HUES48 (cell line): ENCODE data around the gene MSLN.

Experiments used
- H3K27ac ChIP-seq: one replicate; pipeline ENCODE4 v1.7.0; 2013; ENCODE audit warnings: low read depth, low read length, inconsistent platforms
- H3K27me3 ChIP-seq: 2 replicates; pipeline ENCODE4 v1.6.1; 2013; ENCODE audit warnings: mild to moderate bottlenecking, low read length; ENCODE audit not compliant: control insufficient read depth, insufficient read depth
- H3K36me3 ChIP-seq: 2 replicates; pipeline ENCODE4 v1.6.1; 2013; ENCODE audit warnings: low read length; ENCODE audit not compliant: control insufficient read depth, insufficient read depth
- H3K4me1 ChIP-seq: 2 replicates; pipeline ENCODE4 v1.6.1; 2013; ENCODE audit warnings: mild to moderate bottlenecking, low read length; ENCODE audit not compliant: control insufficient read depth, insufficient read depth
- H3K4me3 ChIP-seq: 2 replicates; pipeline ENCODE4 v1.5.1; 2013; ENCODE audit warnings: mild to moderate bottlenecking, low read depth, low read length
- H3K9ac ChIP-seq: 2 replicates; pipeline ENCODE4 v1.6.1; 2013; ENCODE audit warnings: mild to moderate bottlenecking, low read depth, low read length, moderate library complexity
- H3K9me3 ChIP-seq: 2 replicates; pipeline ENCODE4 v1.6.1; 2013; ENCODE audit warnings: low read length; ENCODE audit not compliant: control insufficient read depth, insufficient read depth

MSLN gene

DNA sequence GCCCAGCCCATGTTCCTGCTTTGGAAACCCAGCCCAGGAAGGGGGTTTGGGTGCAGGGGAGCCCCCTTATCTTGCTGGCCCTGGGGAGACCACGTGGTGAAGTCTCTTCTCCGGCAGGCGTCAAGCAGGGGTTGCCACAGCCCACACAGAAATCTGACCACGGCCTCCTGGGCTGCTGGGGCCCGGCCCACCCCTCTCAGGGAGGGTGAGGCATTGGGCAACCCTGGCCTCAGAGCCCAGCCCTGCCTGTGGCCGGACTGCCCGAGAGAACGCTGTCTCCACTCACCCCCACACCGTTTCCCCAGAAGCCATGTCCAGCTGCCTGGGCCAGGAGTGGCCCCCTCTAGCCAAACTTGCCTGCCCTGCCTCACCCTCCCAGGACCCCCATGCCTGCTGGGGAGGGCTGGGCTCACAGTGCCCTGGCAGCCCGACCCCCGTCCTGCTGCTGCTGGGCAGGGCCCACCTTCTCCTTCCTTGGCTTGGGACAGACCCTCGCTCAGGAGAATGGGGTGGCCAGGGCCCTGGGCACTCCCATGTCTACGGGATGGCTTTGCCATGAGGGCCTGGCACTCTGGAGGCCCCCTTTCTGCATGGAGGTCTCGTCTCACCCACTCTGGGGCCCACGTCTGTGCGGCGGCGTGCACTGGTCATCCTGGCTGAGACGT is 20.9 kb downstream of the MSLN start:
- Histone ChIP-seq H3K4me1 (no peaks in the 10 kb centered on the region), H3K4me3 (no peak overlapping the region), H3K27ac (no peak overlapping the region), H3K36me3 (peaks cover 6% of the 10 kb centered on the region), H3K9me3 (no peaks in the 10 kb centered on the region), H3K9ac (no peak overlapping the region), H3K27me3 (no peaks in the 10 kb centered on the region)

DNA sequence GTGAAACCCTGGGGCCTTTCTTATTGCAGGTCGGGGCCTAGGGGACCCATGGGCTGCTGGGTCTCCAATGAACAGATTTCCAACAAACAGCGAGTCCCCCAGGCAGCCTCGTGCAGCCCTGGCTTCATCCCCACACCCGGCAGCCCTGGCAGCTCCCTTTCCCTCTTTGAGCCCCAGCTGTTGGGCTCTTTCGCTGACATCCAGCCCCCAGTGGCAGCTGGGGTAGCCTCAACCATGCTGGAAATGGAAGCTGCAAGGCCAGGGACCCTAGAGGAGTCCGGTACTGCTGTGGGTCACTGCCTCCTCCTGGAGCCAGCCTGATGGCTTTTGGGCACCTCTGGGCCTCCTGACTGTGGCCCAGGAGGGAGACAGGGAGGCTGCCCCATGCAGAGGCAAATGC is 21.7 kb downstream of the MSLN start:
- no peak overlapping the region for H3K4me3 ChIP-seq
- H3K27ac ChIP-seq: no peak overlapping the region
- no peak overlapping the region for H3K9ac ChIP-seq
- H3K36me3 ChIP-seq: peaks cover 13% of the 10 kb centered on the region
- no peaks in the 10 kb centered on the region for H3K4me1 ChIP-seq
- H3K9me3 ChIP-seq: no peaks in the 10 kb centered on the region
- H3K27me3 ChIP-seq: no peaks in the 10 kb centered on the region

DNA sequence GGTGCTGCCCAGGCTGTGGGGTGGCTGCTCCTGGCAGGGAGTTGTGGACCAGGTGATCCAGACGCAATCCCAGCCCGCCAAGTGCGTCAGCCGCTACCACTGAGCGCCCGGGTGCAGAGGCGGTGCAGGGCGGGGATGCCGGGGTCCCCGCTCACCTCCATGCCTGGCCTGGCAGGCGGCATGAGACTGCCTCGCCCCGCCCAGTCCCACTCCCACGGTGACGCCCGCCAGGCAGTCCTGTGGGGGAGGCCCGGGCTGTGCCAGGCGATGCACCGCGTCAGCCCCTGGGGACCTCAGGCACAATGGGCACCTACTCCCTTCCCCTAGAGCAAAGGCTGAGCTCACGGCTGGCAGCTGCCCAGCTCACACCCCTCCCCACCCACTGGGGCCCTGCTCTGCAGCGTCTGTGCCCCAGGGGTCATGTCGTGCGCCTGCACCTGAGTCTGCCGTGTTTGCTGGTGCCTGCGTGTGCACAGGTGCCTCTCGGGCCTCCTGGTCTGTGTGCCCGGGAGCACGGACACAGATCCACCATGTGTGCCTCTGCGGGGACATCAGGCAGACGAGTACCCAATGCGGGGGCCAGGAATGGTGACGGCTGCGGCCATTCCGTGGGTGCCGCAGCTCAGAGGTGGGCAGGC is 22.4 kb downstream of the MSLN start:
- Histone ChIP-seq H3K4me1 (no peaks in the 10 kb centered on the region), H3K9ac (no peak overlapping the region), H3K27me3 (no peaks in the 10 kb centered on the region), H3K27ac (no peak overlapping the region), H3K36me3 (peaks cover 14% of the 10 kb centered on the region), H3K4me3 (no peak overlapping the region), H3K9me3 (no peaks in the 10 kb centered on the region)

DNA sequence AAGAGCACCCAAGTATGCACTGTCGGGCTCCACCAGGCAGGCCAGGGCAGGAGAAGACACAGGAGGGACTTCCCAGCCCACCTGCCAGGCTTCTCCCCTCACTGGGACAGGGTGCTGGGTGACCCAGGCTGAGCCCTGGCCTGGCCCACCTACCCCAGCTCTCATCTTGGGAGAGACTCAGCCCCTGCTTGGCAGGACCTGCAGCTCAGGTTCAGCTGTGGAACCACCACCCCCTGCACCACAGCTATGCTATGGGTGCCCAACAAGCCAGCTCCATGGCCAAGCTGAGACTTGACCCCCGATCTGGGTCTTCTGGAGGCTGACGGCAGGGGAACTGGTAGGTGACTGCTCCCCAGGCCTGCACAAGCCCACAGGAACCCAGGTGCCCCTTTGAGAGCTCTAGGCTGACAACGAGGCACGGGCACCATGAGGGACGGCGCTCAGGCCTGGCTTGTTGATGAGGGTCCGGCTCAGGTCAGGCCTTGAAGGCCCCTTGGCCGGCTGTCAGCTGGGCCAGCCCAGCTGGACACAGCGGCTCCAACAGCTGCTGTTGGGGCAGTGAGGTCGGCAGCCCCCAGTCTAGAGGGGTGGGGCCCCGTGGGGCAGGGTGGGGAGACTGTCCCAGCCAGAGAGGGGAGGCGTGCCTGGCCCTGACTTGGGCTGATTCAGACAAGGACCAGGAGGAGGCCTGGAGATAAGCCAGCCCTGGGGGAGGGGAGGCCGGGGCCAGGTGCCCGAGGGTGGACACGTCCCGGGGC is 23.0 kb downstream of the MSLN start:
- Histone ChIP-seq H3K4me1 (no peaks in the 10 kb centered on the region), H3K27ac (no peak overlapping the region), H3K9me3 (no peaks in the 10 kb centered on the region), H3K4me3 (no peak overlapping the region), H3K36me3 (peaks cover 14% of the 10 kb centered on the region), H3K27me3 (no peaks in the 10 kb centered on the region), H3K9ac (no peak overlapping the region)

DNA sequence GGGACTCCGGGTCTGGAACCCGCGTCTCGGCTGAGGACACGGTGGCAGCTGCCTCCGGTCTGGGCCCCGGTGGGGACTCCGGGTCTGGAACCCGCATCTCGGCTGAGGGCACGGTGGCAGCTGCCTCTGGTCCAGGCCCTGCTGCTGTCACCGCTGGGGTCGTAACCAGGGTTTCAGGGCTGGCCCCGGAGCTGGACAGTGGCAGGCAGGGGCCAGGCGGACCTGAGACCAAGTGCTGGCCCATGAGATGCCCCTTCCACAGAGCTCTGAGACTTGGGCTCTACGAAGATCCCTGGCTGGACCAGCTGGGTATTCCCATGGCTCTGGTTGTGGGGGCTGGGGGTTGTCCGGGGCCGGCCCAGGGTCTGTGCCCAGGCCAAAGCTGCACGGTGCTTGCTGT is 23.9 kb downstream of the MSLN start:
- no peaks in the 10 kb centered on the region for H3K9me3 ChIP-seq
- no peaks in the 10 kb centered on the region for H3K27me3 ChIP-seq
- H3K4me3 ChIP-seq: no peak overlapping the region
- H3K36me3 ChIP-seq: peaks cover 15% of the 10 kb centered on the region
- H3K27ac ChIP-seq: no peak overlapping the region
- H3K9ac ChIP-seq: no peak overlapping the region
- H3K4me1 ChIP-seq: no peaks in the 10 kb centered on the region

DNA sequence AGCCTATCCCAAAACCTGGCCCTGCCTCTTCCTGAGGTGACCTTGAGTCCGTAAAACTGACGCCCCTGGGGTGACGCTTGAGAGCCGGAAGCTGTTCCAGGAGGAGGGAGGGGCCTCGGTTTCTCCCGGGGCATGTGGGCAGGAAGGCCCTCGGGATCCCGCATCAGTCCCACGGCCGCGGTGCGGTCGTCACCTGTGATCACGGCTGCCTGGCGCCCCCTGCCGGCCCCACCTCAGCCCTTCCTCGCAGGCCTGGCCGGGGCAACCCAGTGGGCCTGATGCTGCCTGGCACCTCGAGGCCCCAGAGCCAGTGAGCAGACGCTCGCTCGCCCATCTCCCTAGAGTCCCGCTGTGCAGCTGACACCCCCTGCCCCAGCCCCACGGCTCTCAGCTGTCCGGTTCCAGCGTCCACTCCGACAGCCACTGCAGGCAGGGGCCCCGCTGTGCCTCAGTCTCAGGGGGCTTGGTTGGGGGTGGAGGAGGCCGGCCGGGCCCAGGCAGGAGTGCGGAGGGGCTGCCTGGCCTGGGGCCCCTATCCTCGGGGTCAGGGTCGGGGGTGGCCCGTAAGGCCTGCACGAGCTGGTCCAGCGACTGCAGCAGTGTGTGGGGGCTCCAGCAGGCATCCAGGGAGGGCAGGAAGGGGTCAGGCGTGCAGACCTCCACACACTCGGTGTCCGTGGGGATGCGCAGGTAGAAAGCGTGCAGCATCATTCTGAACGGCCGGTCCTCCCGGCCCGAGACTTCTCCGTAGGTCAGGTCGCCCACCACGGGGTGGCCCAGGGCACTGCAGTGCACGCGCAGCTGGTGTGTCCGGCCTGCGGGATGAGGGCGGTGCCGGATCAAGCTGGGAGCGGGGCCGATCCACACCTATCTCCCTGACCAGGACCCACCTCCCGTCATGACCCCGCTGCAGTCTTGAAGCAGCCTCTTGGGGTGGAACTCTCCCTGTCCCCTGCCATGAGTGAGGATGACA is 25.3 kb downstream of the MSLN start:
- H3K36me3 ChIP-seq: peaks cover 29% of the 10 kb centered on the region
- no peak overlapping the region for H3K9ac ChIP-seq
- H3K4me1 ChIP-seq: no peaks in the 10 kb centered on the region
- no peak overlapping the region for H3K4me3 ChIP-seq
- H3K9me3 ChIP-seq: no peaks in the 10 kb centered on the region
- no peak overlapping the region for H3K27ac ChIP-seq
- H3K27me3 ChIP-seq: no peaks in the 10 kb centered on the region

DNA sequence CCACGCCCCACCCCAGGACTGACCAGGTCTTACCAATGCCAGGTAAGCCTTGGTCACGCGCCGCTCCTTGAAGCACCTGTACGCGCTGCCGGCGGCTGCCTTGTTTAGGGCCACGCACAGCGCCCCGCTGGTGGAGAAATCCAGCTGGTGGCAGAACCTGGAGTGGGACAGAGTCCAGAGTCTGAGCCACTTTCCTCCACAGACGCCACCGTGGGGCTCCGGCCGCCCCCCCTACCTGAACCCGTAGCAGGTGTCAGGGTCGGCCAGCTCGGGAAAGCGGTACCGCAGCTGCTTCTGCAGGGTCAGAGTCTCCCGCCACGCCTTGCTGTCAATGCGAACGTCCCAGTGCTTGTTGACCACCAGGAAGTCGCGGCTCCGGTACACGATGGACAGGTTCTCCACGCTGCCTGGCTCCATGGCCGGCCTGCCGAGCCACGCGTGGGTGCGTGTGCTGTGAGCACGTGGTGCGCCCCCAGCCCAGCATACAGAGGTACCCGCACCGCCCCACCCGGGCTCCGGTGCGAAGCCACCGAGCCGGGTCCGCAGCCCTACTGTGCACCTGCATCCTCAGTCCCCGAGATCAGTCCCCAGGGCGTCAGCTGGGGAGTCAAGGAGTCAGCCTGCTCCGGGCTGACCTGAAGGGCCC is 26.9 kb downstream of the MSLN start:
- Histone ChIP-seq H3K9ac (peak overlapping the region; percentile 61; the same call in 1 of the 2 replicates), H3K9me3 (no peaks in the 10 kb centered on the region), H3K4me1 (no peaks in the 10 kb centered on the region), H3K27ac (peak overlapping the region; percentile 55), H3K27me3 (no peaks in the 10 kb centered on the region), H3K36me3 (peaks cover 45% of the 10 kb centered on the region), H3K4me3 (peak overlapping the region; percentile 95)

DNA sequence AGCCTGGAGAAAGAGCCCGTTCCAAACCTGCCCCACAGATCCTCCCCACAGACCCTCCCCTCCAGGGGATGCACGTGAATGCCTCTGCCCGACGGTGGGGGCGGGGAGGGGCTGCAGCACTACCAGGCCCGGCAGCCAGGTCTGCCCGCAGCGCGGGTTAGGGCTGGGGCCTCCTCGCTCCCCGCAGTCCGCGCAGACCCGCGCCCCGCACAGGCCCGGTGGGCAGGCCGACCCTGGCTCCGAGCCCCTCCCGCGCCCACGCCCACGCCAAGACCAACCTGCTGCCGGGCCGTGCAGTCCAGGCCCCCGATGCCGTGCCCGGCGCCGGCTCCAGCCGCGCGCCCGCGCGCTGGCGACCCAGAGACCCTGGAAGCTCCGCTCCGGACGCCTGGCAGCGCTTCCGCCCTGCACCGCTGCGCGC is 27.5 kb downstream of the MSLN start, which contains the start of gene RPUSD1:
TSS of gene RPUSD1 (minus strand) at position 404 of the 421 bp plus-strand sequence. CDS start 644 bp downstream, outside the sequence.
- Histone ChIP-seq H3K4me1 (no peaks in the 10 kb centered on the region), H3K36me3 (peaks cover 48% of the 10 kb centered on the region), H3K9me3 (no peaks in the 10 kb centered on the region), H3K27me3 (no peaks in the 10 kb centered on the region), H3K9ac (peak within 1 kb of the TSS; percentile 70), H3K4me3 (peak within 1 kb of the TSS; percentile 98), H3K27ac (peak within 1 kb of the TSS; percentile 78)

DNA sequence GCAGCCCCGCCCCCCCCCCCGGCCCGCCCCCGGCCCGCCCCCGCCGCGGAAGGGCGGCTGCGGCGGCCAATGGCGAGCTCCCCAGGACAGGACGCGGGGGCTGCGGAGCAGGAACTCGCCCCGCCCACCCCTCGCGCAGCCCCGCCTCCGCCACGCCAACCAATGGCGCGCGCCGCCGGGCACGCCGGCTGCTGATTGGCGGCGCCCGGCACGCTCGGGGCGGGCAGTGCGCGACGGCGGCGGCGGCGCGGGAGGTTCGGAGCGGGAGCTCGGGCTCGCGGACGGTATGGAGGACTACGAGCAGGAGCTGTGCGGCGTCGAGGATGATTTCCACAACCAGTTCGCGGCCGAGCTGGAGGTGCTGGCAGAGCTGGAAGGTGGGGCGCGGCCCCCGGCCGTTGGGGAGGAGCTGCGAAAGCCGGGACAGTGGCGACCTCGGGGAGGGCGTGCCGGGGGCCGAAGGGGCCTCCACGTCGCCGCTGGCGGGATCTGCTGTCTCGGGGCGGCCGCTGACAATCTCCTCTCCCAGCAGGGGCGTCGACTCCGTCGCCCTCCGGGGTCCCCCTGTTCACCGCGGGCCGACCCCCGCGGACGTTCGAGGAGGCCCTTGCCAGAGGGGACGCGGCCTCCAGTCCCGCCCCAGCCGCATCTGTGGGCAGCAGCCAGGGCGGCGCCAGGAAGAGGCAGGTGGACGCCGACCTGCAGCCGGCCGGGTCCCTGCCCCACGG is 28.0 kb downstream of the MSLN start, which contains the start of gene CHTF18:
TSS of gene CHTF18 (plus strand) at position 222 of the 728 bp plus-strand sequence. CDS start at position 287, 65 bp downstream.
- Histone ChIP-seq H3K36me3 (peaks cover 52% of the 10 kb centered on the region), H3K9ac (peak within 1 kb of the TSS; percentile 70), H3K27ac (peak within 1 kb of the TSS; percentile 78), H3K9me3 (no peaks in the 10 kb centered on the region), H3K4me3 (peak within 1 kb of the TSS; percentile 98), H3K4me1 (no peaks in the 10 kb centered on the region), H3K27me3 (no peaks in the 10 kb centered on the region)
